H9 (cell line): Measurements from ENCODE around the gene STC2. TPM values are rescaled to one million over a fixed set of nuclear protein-coding genes. Genes with fewer than 3 reads are reported as not detected.

Source experiments
- DNase-seq: peaks from one replicate; pipeline ENCODE4 v3.0.0-alpha.2; 2017
- H2AFZ ChIP-seq: one replicate; pipeline ENCODE4 v1.6.1; 2013; ENCODE audit warnings: mild to moderate bottlenecking, low read length, control low read depth, moderate library complexity
- H2AK5ac ChIP-seq: 2 replicates; pipeline ENCODE4 v1.6.1; 2013; ENCODE audit warnings: low read length, control low read depth, mixed read lengths; ENCODE audit not compliant: insufficient read length
- H2BK120ac ChIP-seq: one replicate; pipeline ENCODE4 v1.6.1; 2013; ENCODE audit warnings: low read depth, mild to moderate bottlenecking, low read length, control low read depth, inconsistent platforms; ENCODE audit not compliant: poor library complexity, severe bottlenecking
- H2BK12ac ChIP-seq: 2 replicates; pipeline ENCODE4 v1.6.1; 2013; ENCODE audit warnings: low read length, control low read depth, mixed read lengths, low read depth; ENCODE audit not compliant: insufficient read length
- H2BK15ac ChIP-seq: 2 replicates; pipeline ENCODE4 v1.6.1; 2013; ENCODE audit warnings: low read depth, low read length, control low read depth
- H2BK20ac ChIP-seq: one replicate; pipeline ENCODE4 v1.6.1; 2013; ENCODE audit warnings: low read depth, mild to moderate bottlenecking, low read length, control low read depth, inconsistent platforms; ENCODE audit not compliant: poor library complexity, severe bottlenecking
- H2BK5ac ChIP-seq: 2 replicates; pipeline ENCODE4 v1.6.1; 2013; ENCODE audit warnings: low read length, control low read depth, mixed read lengths; ENCODE audit not compliant: insufficient read length
- H3K14ac ChIP-seq: 2 replicates; pipeline ENCODE4 v1.6.1; 2013; ENCODE audit warnings: low read length, control low read depth; ENCODE audit not compliant: insufficient read depth
- H3K18ac ChIP-seq: 2 replicates; pipeline ENCODE4 v1.6.1; 2013; ENCODE audit warnings: low read depth, mild to moderate bottlenecking, mixed read lengths, low read length, control low read depth; ENCODE audit not compliant: insufficient read length
- H3K23ac ChIP-seq: 2 replicates; pipeline ENCODE4 v1.6.1; 2013; ENCODE audit warnings: low read length, control low read depth, mixed read lengths, low read depth; ENCODE audit not compliant: insufficient read length
- H3K23me2 ChIP-seq: 2 replicates; pipeline ENCODE4 v1.6.1; 2013; ENCODE audit warnings: low read depth, mild to moderate bottlenecking, mixed read lengths, low read length, control low read depth; ENCODE audit not compliant: insufficient read length, poor library complexity, severe bottlenecking
- H3K27ac ChIP-seq: 2 replicates; pipeline ENCODE4 v1.5.1; 2013; ENCODE audit warnings: low read length, control low read depth, mixed read lengths, low read depth; ENCODE audit not compliant: insufficient read length
- H3K27me3 ChIP-seq: 2 replicates; pipeline ENCODE4 v1.6.1; 2013; ENCODE audit warnings: low read length, control low read depth, inconsistent platforms; ENCODE audit not compliant: insufficient read depth
- H3K4ac ChIP-seq: 2 replicates; pipeline ENCODE4 v1.6.1; 2013; ENCODE audit warnings: low read depth, mild to moderate bottlenecking, control low read depth, inconsistent platforms, low read length, moderate library complexity
- H3K4me1 ChIP-seq: 2 replicates; pipeline ENCODE4 v1.6.1; 2013; ENCODE audit warnings: low read length, control low read depth, inconsistent platforms; ENCODE audit not compliant: insufficient read depth
- H3K4me2 ChIP-seq: 2 replicates; pipeline ENCODE4 v1.6.1; 2013; ENCODE audit warnings: low read length, control low read depth, mixed read lengths; ENCODE audit not compliant: insufficient read length, insufficient read depth
- H3K56ac ChIP-seq: 2 replicates; pipeline ENCODE4 v1.6.1; 2013; ENCODE audit warnings: low read depth, mild to moderate bottlenecking, mixed read lengths, low read length, control low read depth; ENCODE audit not compliant: insufficient read length
- H3K79me1 ChIP-seq: 2 replicates; pipeline ENCODE4 v1.6.1; 2013; ENCODE audit warnings: low read depth, mild to moderate bottlenecking, moderate library complexity, low read length, control low read depth, inconsistent platforms; ENCODE audit not compliant: insufficient read depth, poor library complexity, severe bottlenecking
- H3K79me2 ChIP-seq: 2 replicates; pipeline ENCODE4 v1.6.1; 2013; ENCODE audit warnings: low read length, control low read depth, inconsistent platforms; ENCODE audit not compliant: insufficient read depth
- H3K9ac ChIP-seq: 2 replicates; pipeline ENCODE4 v1.6.1; 2013; ENCODE audit warnings: low read length, control low read depth, mixed read lengths; ENCODE audit not compliant: insufficient read length; ENCODE audit errors: extremely low read depth
- H3K9me3 ChIP-seq: one replicate; pipeline ENCODE4 v1.6.1; 2013; ENCODE audit warnings: low read depth, low read length, inconsistent platforms; ENCODE audit not compliant: control insufficient read depth
- H3T11ph ChIP-seq: one replicate; pipeline ENCODE4 v1.6.1; 2013; ENCODE audit warnings: mild to moderate bottlenecking, low read length, control low read depth, inconsistent platforms
- H4K20me1 ChIP-seq: one replicate; pipeline ENCODE4 v1.6.1; 2013; ENCODE audit not compliant: control insufficient read depth, insufficient read length, insufficient read depth
- H4K5ac ChIP-seq: 2 replicates; pipeline ENCODE4 v1.6.1; 2013; ENCODE audit warnings: low read depth, mild to moderate bottlenecking, mixed read lengths, low read length, control low read depth; ENCODE audit not compliant: insufficient read length
- H4K8ac ChIP-seq: replicated peaks from 2 replicates; pipeline ENCODE4 v1.6.1; 2013; ENCODE audit warnings: low read length, control low read depth, mixed read lengths, low read depth; ENCODE audit not compliant: insufficient read length
- H4K91ac ChIP-seq: 2 replicates; pipeline ENCODE4 v1.6.1; 2013; ENCODE audit warnings: low read depth, mild to moderate bottlenecking, moderate library complexity, mixed read lengths, low read length, control low read depth; ENCODE audit not compliant: insufficient read length
- H3K27ac Mint-ChIP-seq, 3 experiments: 2 replicates in 2 of 3; 3 replicates in 1 of 3; pipeline ENCODE4 v1.8.0; 2020 to 2021; ENCODE audit warnings: mixed read lengths in 3 of 3, mild to moderate bottlenecking in 1 of 3, moderate library complexity in 1 of 3
- H3K27me3 Mint-ChIP-seq: 2 replicates; pipeline ENCODE4 v1.8.0; 2021; ENCODE audit warnings: low read depth, mild to moderate bottlenecking, moderate library complexity, mixed read lengths
- H3K36me3 Mint-ChIP-seq, 3 experiments: 2 replicates in 2 of 3; 3 replicates in 1 of 3; pipeline ENCODE4 v1.8.0; 2020 to 2021; ENCODE audit warnings: low read depth in 3 of 3, mixed read lengths in 3 of 3; ENCODE audit not compliant: insufficient read depth in 1 of 3
- H3K4me1 Mint-ChIP-seq, 2 experiments: 2 replicates each; pipeline ENCODE4 v1.8.0; 2020; ENCODE audit warnings: mixed read lengths in 2 of 2
- H3K4me3 Mint-ChIP-seq, 2 experiments: 2 replicates in 1 of 2; 3 replicates in 1 of 2; pipeline ENCODE4 v1.8.0; 2020 to 2021; ENCODE audit warnings: mild to moderate bottlenecking in 2 of 2, mixed read lengths in 2 of 2, moderate library complexity in 1 of 2
- H3K9me3 Mint-ChIP-seq, 2 experiments: 2 replicates in 1 of 2; 3 replicates in 1 of 2; pipeline ENCODE4 v1.8.0; 2020; ENCODE audit warnings: mild to moderate bottlenecking in 2 of 2, mixed read lengths in 2 of 2, moderate library complexity in 1 of 2
- WGBS: extraction: QIAGEN DNeasy Blood & Tissue Kit; methylation state at CpG from one replicate; pipeline ENCODE4 v1.1.7; 2013; ENCODE audit warnings: missing lambda C conversion rate, low lambda C conversion rate, mixed read lengths; ENCODE audit not compliant: insufficient read length; ENCODE audit errors: extremely low coverage; 5-methylcytosine and 5-hydroxymethylcytosine counted together
- microRNA-seq: library from miRNA; unstranded; fragments of <30 nt; microRNA quantifications from one replicate; pipeline ENCODE4, GENCODE V29; 2020; ENCODE audit warnings: borderline microRNAs expressed
- total RNA-seq: library from RNA; stranded (reverse); gene quantifications from 2 replicates; pipeline ENCODE4 v1.2.1, GENCODE V29; 2021
- TF ChIP-seq, protein P1 (sequence below): fragments of 200-600 bp; sonication (generic); conservative IDR thresholded peaks from 3 replicates; pipeline ENCODE4 v1.8.0; 2021; ENCODE audit warnings: antibody characterized with exemption, mild to moderate bottlenecking

STC2 gene
- total RNA-seq, 1 experiment from 2014 or later, result 77.7 TPM

DNA sequence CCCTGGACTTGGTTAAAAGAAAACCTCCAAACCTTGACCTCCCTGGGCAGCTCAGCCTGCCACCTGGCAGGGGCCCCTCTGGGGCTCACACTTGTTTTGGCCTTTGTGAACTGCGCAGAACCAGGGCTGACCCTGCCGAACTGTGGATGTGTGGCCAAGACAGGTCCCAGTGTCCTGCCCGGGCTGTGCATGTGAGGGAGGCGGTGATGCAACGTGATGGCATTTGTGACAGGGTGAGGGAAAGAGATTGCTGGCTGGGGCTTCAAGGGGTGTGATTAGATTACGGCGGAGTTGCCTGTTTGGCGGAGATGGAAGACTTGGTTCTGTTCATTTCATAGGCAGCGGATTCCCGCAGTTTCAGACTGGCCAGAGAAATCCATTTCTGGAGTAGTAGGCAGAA is 62.8 kb downstream of the STC2 start:
- no peaks in the 10 kb centered on the region for H4K20me1 ChIP-seq
- Mint-ChIP-seq H3K36me3 (no peaks in the 10 kb centered on the region), H3K9me3 (no peaks in the 10 kb centered on the region), H3K27ac (no peak overlapping the region), H3K4me3 (no peak overlapping the region), H3K27me3 (peaks cover 56% of the 10 kb centered on the region), H3K4me1 (peaks cover 3% of the 10 kb centered on the region in 2 experiments; a peak in 3 of 4 replicates)
- no peak overlapping the region for H4K91ac ChIP-seq
- H4K5ac ChIP-seq, result no peak overlapping the region
- no peaks in the 10 kb centered on the region for H3K23me2 ChIP-seq
- H3T11ph ChIP-seq, result no peak overlapping the region
- no peak overlapping the region for H2BK15ac ChIP-seq
- H3K23ac ChIP-seq, result no peak overlapping the region
- H3K9me3 ChIP-seq, result no peaks in the 10 kb centered on the region
- H3K9ac ChIP-seq, result no peak overlapping the region
- no peak overlapping the region for H2BK120ac ChIP-seq
- H3K27me3 ChIP-seq, result no peaks in the 10 kb centered on the region
- H3K79me2 ChIP-seq, result no peaks in the 10 kb centered on the region
- H2BK5ac ChIP-seq, result no peak overlapping the region
- TF ChIP-seq, protein P1, sequence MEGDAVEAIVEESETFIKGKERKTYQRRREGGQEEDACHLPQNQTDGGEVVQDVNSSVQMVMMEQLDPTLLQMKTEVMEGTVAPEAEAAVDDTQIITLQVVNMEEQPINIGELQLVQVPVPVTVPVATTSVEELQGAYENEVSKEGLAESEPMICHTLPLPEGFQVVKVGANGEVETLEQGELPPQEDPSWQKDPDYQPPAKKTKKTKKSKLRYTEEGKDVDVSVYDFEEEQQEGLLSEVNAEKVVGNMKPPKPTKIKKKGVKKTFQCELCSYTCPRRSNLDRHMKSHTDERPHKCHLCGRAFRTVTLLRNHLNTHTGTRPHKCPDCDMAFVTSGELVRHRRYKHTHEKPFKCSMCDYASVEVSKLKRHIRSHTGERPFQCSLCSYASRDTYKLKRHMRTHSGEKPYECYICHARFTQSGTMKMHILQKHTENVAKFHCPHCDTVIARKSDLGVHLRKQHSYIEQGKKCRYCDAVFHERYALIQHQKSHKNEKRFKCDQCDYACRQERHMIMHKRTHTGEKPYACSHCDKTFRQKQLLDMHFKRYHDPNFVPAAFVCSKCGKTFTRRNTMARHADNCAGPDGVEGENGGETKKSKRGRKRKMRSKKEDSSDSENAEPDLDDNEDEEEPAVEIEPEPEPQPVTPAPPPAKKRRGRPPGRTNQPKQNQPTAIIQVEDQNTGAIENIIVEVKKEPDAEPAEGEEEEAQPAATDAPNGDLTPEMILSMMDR, result no peak
- H2AK5ac ChIP-seq, result no peak overlapping the region
- no peak overlapping the region for H2BK20ac ChIP-seq
- no peak overlapping the region for H3K14ac ChIP-seq
- no peak for DNase-seq
- no peaks in the 10 kb centered on the region for H3K79me1 ChIP-seq
- no CpG with 5 or more reads among the region's 10 CpGs for WGBS
- H3K4ac ChIP-seq, result no peak overlapping the region
- no peak overlapping the region for H4K8ac ChIP-seq
- H2AFZ ChIP-seq, result no peak overlapping the region
- no peaks in the 10 kb centered on the region for H3K4me1 ChIP-seq
- no peak overlapping the region for H3K27ac ChIP-seq
- H3K56ac ChIP-seq, result no peak overlapping the region
- no peak overlapping the region for H3K18ac ChIP-seq
- no peak overlapping the region for H3K4me2 ChIP-seq
- H2BK12ac ChIP-seq, result no peak overlapping the region

Small RNAs within 50 kb of the gene (microRNA-seq; reads per million reads assigned to microRNA genes)
- not detected for gene MIR8056

Other genes starting within 250 kb of the STC2 start
- 8.0 and 8.8 TPM in 2 replicates for gene BNIP1, start 183.9 kb downstream of the STC2 start, total RNA-seq
- gene NKX2-5, start 93.2 kb downstream of the STC2 start, total RNA-seq, result 0.29 and 0.81 TPM in 2 replicates